Measurements from ENCODE around the gene LONRF3. TPM values are rescaled to one million over a fixed set of nuclear protein-coding genes. Genes with fewer than 3 reads are reported as not detected.
"Not testable (repeated sequence)": the region's sequence is repeated elsewhere in the genome, so short reads cannot be mapped to it uniquely, and the experiment has no call there.

Gene LONRF3
- total and polyA plus RNA-seq, 2 donors (not counting 1 experiment from before 2014, with no cell fraction given): 0.33 TPM; not detected in 1

GRCh38 chrX:118988911-118989310, 14.5 kb downstream of the LONRF3 start:
- H2AFZ ChIP-seq (ENCODE audit: low read length): no peak overlapping the region
- no peak for DNase-seq (ENCODE audit: low read depth in 2 of 2)
- H3K36me3 ChIP-seq (ENCODE audit: control insufficient read depth, insufficient read depth, low read length): no peaks in the 10 kb centered on the region
- H3K9me3 ChIP-seq (ENCODE audit: control insufficient read depth, insufficient read depth, low read depth, low read length): no peaks in the 10 kb centered on the region
- no peak overlapping the region for H3K9ac ChIP-seq (ENCODE audit: insufficient read depth, low read length)
- TF ChIP-seq EZH2 (IDR thresholded peaks at IDR 0.05; ENCODE audit: low read length, missing control alignments) (no peak), CTCF (conservative IDR thresholded peaks at IDR 0.05 in 1 of 2, IDR thresholded peaks at IDR 0.05 in 1 of 2; ENCODE audit: low read depth in 1 of 2, low read length in 2 of 2) (no peak)
- no peaks in the 10 kb centered on the region for H3K27me3 ChIP-seq (ENCODE audit: control insufficient read depth, insufficient read depth, low read length)
- no peak overlapping the region for H3K27ac ChIP-seq (ENCODE audit: insufficient read depth, low read length)
- H3K4me1 ChIP-seq (ENCODE audit: control insufficient read depth, extremely low read depth, insufficient read depth, low read length): no peaks in the 10 kb centered on the region
- no peaks in the 10 kb centered on the region for H3K79me2 ChIP-seq (ENCODE audit: control insufficient read depth, insufficient read depth, low read length)
- no peaks in the 10 kb centered on the region for H4K20me1 ChIP-seq (ENCODE audit: control insufficient read depth, extremely low read depth, insufficient read depth, low read length)
- H3K4me2 ChIP-seq (ENCODE audit: extremely low read depth, insufficient read depth, low read length): no peak overlapping the region
- no peak overlapping the region for H3K4me3 ChIP-seq (replicated peaks in 1 of 4; ENCODE audit: control extremely low read depth in 1 of 4, insufficient read depth in 1 of 4, low read depth in 3 of 4, low read length in 4 of 4)

- Histone ChIP-seq H3K4me1 (ENCODE audit: control insufficient read depth, extremely low read depth, insufficient read depth, low read length) (no peaks in the 10 kb centered on the region), H2AFZ (ENCODE audit: low read length) (no peak overlapping the region), H3K9ac (ENCODE audit: insufficient read depth, low read length) (no peak overlapping the region), H3K27ac (ENCODE audit: insufficient read depth, low read length) (no peak overlapping the region), H3K4me2 (ENCODE audit: extremely low read depth, insufficient read depth, low read length) (no peak overlapping the region), H3K4me3 (replicated peaks in 1 of 4; ENCODE audit: control extremely low read depth in 1 of 4, insufficient read depth in 1 of 4, low read depth in 3 of 4, low read length in 4 of 4) (no peak overlapping the region), H3K79me2 (ENCODE audit: control insufficient read depth, insufficient read depth, low read length) (no peaks in the 10 kb centered on the region), H4K20me1 (ENCODE audit: control insufficient read depth, extremely low read depth, insufficient read depth, low read length) (no peaks in the 10 kb centered on the region), H3K36me3 (ENCODE audit: control insufficient read depth, insufficient read depth, low read length) (no peaks in the 10 kb centered on the region), H3K27me3 (ENCODE audit: control insufficient read depth, insufficient read depth, low read length) (no peaks in the 10 kb centered on the region), H3K9me3 (ENCODE audit: control insufficient read depth, insufficient read depth, low read depth, low read length) (no peaks in the 10 kb centered on the region)
- TF ChIP-seq EZH2 (IDR thresholded peaks at IDR 0.05; ENCODE audit: low read length, missing control alignments) (no peak), CTCF (conservative IDR thresholded peaks at IDR 0.05 in 1 of 2, IDR thresholded peaks at IDR 0.05 in 1 of 2; ENCODE audit: low read depth in 1 of 2, low read length in 2 of 2) (no peak)
- DNase-seq (ENCODE audit: low read depth in 2 of 2): no peak
Measured at GRCh38 chrX:118989886-118990285, 15.5 kb downstream of the LONRF3 start.

GRCh38 chrX:118990512-118991227, 16.3 kb downstream of the LONRF3 start:
- no peak overlapping the region for H3K4me3 ChIP-seq (replicated peaks in 1 of 4; ENCODE audit: control extremely low read depth in 1 of 4, insufficient read depth in 1 of 4, low read depth in 3 of 4, low read length in 4 of 4)
- no peaks in the 10 kb centered on the region for H3K9me3 ChIP-seq (ENCODE audit: control insufficient read depth, insufficient read depth, low read depth, low read length)
- H2AFZ ChIP-seq (ENCODE audit: low read length): no peak overlapping the region
- H3K4me1 ChIP-seq (ENCODE audit: control insufficient read depth, extremely low read depth, insufficient read depth, low read length): no peaks in the 10 kb centered on the region
- no peak for TF ChIP-seq EZH2 (IDR thresholded peaks at IDR 0.05; ENCODE audit: low read length, missing control alignments)
- no peak for TF ChIP-seq CTCF (conservative IDR thresholded peaks at IDR 0.05 in 1 of 2, IDR thresholded peaks at IDR 0.05 in 1 of 2; ENCODE audit: low read depth in 1 of 2, low read length in 2 of 2)
- DNase-seq (ENCODE audit: low read depth in 2 of 2): no peak
- no peak overlapping the region for H3K9ac ChIP-seq (ENCODE audit: insufficient read depth, low read length)
- no peaks in the 10 kb centered on the region for H3K27me3 ChIP-seq (ENCODE audit: control insufficient read depth, insufficient read depth, low read length)
- H3K36me3 ChIP-seq (ENCODE audit: control insufficient read depth, insufficient read depth, low read length): no peaks in the 10 kb centered on the region
- H4K20me1 ChIP-seq (ENCODE audit: control insufficient read depth, extremely low read depth, insufficient read depth, low read length): no peaks in the 10 kb centered on the region
- no peak overlapping the region for H3K27ac ChIP-seq (ENCODE audit: insufficient read depth, low read length)
- no peak overlapping the region for H3K4me2 ChIP-seq (ENCODE audit: extremely low read depth, insufficient read depth, low read length)
- H3K79me2 ChIP-seq (ENCODE audit: control insufficient read depth, insufficient read depth, low read length): no peaks in the 10 kb centered on the region

DNA sequence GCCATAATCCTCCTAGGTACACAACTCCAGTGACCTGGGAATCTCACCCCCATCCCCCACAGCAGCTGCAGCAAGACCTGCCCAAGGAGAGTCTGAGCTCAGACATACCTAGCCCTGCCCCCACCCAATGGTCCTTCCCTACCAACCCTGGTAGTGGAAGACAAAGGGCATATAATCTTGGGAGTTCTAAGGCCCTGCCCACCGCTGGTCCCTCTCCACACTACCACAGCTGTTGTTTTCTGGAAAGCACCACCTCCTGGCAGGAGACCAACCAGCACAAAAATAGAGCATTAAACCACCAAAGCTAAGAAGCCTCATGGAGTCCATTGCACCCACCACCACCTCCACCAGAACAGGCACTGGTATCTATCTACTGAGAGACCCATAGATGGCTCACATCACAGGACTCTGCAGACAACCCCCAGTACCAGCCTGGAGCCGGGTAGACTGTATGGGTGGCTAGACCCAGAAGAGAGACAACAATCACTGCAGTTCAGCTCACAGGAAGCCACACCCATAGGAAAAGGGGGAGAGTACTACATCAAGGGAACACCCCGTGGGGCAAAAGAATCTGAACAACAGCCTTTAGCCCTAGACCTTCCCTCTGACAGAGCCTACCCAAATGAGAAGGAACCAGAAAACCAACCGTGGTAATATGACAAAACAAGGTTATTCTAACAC, 18.2 kb downstream of the LONRF3 start:
- H3K4me3 ChIP-seq (replicated peaks in 1 of 4; ENCODE audit: control extremely low read depth in 1 of 4, insufficient read depth in 1 of 4, low read depth in 3 of 4, low read length in 4 of 4); H3K36me3 ChIP-seq (ENCODE audit: control insufficient read depth, insufficient read depth, low read length); DNase-seq (ENCODE audit: low read depth in 2 of 2); H3K27me3 ChIP-seq (ENCODE audit: control insufficient read depth, insufficient read depth, low read length); H3K4me1 ChIP-seq (ENCODE audit: control insufficient read depth, extremely low read depth, insufficient read depth, low read length); H3K27ac ChIP-seq (ENCODE audit: insufficient read depth, low read length); H4K20me1 ChIP-seq (ENCODE audit: control insufficient read depth, extremely low read depth, insufficient read depth, low read length); H2AFZ ChIP-seq (ENCODE audit: low read length); H3K9me3 ChIP-seq (ENCODE audit: control insufficient read depth, insufficient read depth, low read depth, low read length); H3K4me2 ChIP-seq (ENCODE audit: extremely low read depth, insufficient read depth, low read length); H3K79me2 ChIP-seq (ENCODE audit: control insufficient read depth, insufficient read depth, low read length); H3K9ac ChIP-seq (ENCODE audit: insufficient read depth, low read length): not testable (repeated sequence)
